ENCODE measurements around the gene TRIM69. TPM values are rescaled to one million over a fixed set of nuclear protein-coding genes. Genes with fewer than 3 reads are reported as not detected.
A peak's percentile ranks its signal among the peaks of the same experiment; 100 is the strongest.
"Not testable (repeated sequence)": the region's sequence is repeated elsewhere in the genome, so short reads cannot be mapped to it uniquely, and the experiment has no call there.

TRIM69 gene
- 10 to 100 TPM in 2 of 3 donors, 1 to 10 TPM in 1; 9.8 to 15.5 (median 13.5) TPM for total RNA-seq

DNA sequence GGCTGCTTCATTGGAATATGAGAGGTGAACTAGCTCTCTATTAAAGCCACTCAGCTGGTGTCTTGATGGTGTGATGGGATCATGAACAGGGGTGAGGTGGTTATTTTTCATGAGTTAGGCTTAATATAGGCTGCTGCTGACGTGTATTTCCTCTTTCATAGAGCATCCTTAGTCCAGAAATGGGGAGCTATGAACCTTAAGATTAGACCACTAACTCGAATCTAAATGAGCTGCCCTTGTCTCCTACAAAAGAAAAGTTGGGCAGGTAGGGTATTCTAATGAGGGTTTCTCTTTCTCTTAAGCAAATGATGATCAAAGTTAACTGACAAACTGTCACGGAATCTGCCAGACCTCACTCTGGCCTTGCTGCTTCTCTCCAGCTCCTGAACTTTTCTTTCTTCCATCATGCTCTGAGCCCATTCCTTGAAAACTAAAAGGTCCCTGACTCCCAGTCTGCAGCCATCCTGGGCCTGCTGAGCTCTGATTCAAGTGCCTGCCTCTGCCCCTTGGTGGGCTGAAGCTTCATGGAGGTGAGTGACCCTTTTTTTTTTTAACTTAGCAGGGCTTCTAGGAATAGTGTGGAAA lies at the start of gene TRIM69:
TSS of gene TRIM69 (plus strand) at position 348 of the 585 bp plus-strand sequence. CDS start at position 525, 177 bp downstream.
- intact Hi-C loops (cut with DNase I; ENCODE audit: low total_unique reads) = no loop called here
- Histone ChIP-seq H3K36me3 (no peaks in the 10 kb centered on the region), H3K9me3 (no peaks in the 10 kb centered on the region), H3K27me3 (no peaks in the 10 kb centered on the region), H3K4me1 (no peaks in the 10 kb centered on the region), H3K27ac (peak within 1 kb of the TSS; percentile 1 to 32), H3K4me3 (no peak within 1 kb of the TSS)
- no peak for DNase-seq (ENCODE audit: low spot score in 2 of 2)
- TF ChIP-seq, protein P1, sequence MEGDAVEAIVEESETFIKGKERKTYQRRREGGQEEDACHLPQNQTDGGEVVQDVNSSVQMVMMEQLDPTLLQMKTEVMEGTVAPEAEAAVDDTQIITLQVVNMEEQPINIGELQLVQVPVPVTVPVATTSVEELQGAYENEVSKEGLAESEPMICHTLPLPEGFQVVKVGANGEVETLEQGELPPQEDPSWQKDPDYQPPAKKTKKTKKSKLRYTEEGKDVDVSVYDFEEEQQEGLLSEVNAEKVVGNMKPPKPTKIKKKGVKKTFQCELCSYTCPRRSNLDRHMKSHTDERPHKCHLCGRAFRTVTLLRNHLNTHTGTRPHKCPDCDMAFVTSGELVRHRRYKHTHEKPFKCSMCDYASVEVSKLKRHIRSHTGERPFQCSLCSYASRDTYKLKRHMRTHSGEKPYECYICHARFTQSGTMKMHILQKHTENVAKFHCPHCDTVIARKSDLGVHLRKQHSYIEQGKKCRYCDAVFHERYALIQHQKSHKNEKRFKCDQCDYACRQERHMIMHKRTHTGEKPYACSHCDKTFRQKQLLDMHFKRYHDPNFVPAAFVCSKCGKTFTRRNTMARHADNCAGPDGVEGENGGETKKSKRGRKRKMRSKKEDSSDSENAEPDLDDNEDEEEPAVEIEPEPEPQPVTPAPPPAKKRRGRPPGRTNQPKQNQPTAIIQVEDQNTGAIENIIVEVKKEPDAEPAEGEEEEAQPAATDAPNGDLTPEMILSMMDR (IDR thresholded peaks at IDR 0.05) = no peak
- no peak for TF ChIP-seq POLR2AphosphoS5 (IDR thresholded peaks at IDR 0.05)
- no peak for TF ChIP-seq POLR2A (IDR thresholded peaks at IDR 0.05)

- H3K9me3 ChIP-seq; H3K4me3 ChIP-seq; DNase-seq (ENCODE audit: low spot score in 2 of 2); H3K27ac ChIP-seq; H3K36me3 ChIP-seq; intact Hi-C loops (cut with DNase I; ENCODE audit: low total_unique reads); H3K27me3 ChIP-seq; H3K4me1 ChIP-seq: not testable (repeated sequence)
These were observed 47.0 kb upstream of the TRIM69 start for GRCh38 chr15:44689318-44689717.

DNA sequence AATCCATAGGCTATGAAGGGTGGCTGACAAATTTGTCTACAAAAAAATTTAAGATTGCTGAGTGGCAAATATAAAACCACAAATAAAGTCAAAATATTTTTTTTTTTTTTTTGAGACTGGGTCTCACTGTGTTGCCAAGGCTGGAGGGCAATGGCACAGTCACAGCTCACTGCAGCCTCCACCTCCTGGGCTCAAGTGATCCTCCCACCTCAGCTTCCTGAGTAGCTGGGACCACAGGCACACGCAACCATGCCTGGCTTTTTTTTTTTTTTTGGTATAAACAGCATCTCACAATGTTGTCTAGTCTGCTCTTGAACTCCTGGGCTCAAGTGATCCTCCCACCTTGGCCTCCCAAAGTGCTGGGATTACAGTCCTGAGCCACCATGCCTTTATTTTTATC lies 46.1 kb upstream of the TRIM69 start:
- H3K27me3 ChIP-seq; H3K27ac ChIP-seq; H3K9me3 ChIP-seq; H3K36me3 ChIP-seq; intact Hi-C loops (cut with DNase I; ENCODE audit: low total_unique reads); DNase-seq (ENCODE audit: low spot score in 2 of 2); H3K4me3 ChIP-seq; H3K4me1 ChIP-seq: not testable (repeated sequence)

- H3K27ac ChIP-seq = no peak overlapping the region
- no peaks in the 10 kb centered on the region for H3K4me1 ChIP-seq
- no peak overlapping the region for H3K4me3 ChIP-seq
- H3K27me3 ChIP-seq = no peaks in the 10 kb centered on the region
- intact Hi-C loops (cut with DNase I; ENCODE audit: low total_unique reads) = no loop called here
- DNase-seq (ENCODE audit: low spot score in 2 of 2) = no peak
- no peaks in the 10 kb centered on the region for H3K36me3 ChIP-seq
- H3K9me3 ChIP-seq = no peaks in the 10 kb centered on the region
- TF ChIP-seq, protein P1 (IDR thresholded peaks at IDR 0.05) = no peak
- TF ChIP-seq POLR2AphosphoS5 (IDR thresholded peaks at IDR 0.05) (no peak), POLR2A (IDR thresholded peaks at IDR 0.05) (no peak)
These were observed 43.7 kb upstream of the TRIM69 start for GRCh38 chr15:44692659-44693058.

DNA sequence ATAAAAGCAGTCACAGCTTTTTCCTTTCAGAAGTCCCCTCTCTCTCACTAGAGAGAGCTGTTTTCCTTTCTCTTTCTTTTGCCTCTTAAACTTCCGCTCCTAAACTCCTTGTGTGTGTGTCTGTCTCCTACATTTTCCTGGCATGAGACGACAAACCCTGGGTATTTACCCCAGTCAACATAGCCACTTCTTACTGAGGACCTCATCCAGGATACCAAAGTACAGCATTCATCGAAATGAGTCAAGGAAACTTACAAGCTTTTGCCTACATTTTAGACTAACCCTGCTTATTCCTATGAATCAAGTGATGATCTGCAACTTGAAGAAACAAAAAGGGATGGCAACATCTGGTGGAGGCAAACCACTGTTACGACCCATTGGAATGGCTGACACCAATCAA lies 41.9 kb upstream of the TRIM69 start:
- Histone ChIP-seq H3K27ac (no peak overlapping the region), H3K27me3 (no peaks in the 10 kb centered on the region), H3K4me1 (no peaks in the 10 kb centered on the region), H3K36me3 (no peaks in the 10 kb centered on the region), H3K9me3 (no peaks in the 10 kb centered on the region), H3K4me3 (no peak overlapping the region)
- intact Hi-C loops (cut with DNase I; ENCODE audit: low total_unique reads) = no loop called here
- DNase-seq (ENCODE audit: low spot score in 2 of 2) = no peak
- TF ChIP-seq POLR2AphosphoS5 (IDR thresholded peaks at IDR 0.05) (no peak), POLR2A (IDR thresholded peaks at IDR 0.05) (no peak)
- TF ChIP-seq, protein P1 (IDR thresholded peaks at IDR 0.05) = no peak

DNA sequence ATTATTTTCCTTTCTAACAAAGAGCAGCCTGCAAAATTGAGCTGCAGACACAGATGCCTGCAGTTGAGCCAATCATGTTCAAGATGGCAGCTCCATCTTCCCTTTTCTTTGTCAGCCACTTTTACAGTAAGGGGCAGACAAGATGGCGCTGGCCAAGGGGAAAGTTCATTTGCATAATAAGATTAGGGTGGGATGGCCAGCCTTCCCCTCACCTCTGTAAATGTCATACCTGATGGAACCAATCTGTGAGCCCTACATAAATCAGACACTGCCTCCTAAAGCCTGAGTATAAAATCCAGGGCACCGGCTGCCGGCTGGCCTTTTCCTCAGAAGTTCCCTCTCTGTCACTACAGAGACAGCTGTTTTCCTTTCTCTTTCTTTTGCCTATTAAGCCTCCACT lies 41.0 kb upstream of the TRIM69 start:
- H3K4me3 ChIP-seq = no peak overlapping the region
- peaks cover 0 to 4% of the 10 kb centered on the region in 2 donors for H3K9me3 ChIP-seq
- no peak overlapping the region for H3K27ac ChIP-seq
- H3K27me3 ChIP-seq = no peaks in the 10 kb centered on the region
- no peak for DNase-seq (ENCODE audit: low spot score in 2 of 2)
- intact Hi-C loops (cut with DNase I; ENCODE audit: low total_unique reads) = no loop called here
- no peaks in the 10 kb centered on the region for H3K36me3 ChIP-seq
- TF ChIP-seq, protein P1 (IDR thresholded peaks at IDR 0.05) = no peak
- no peak for TF ChIP-seq POLR2AphosphoS5 (IDR thresholded peaks at IDR 0.05)
- no peak for TF ChIP-seq POLR2A (IDR thresholded peaks at IDR 0.05)
- H3K4me1 ChIP-seq = no peaks in the 10 kb centered on the region
